ENCODE measurements around the gene LARP7.

Gene LARP7

DNA sequence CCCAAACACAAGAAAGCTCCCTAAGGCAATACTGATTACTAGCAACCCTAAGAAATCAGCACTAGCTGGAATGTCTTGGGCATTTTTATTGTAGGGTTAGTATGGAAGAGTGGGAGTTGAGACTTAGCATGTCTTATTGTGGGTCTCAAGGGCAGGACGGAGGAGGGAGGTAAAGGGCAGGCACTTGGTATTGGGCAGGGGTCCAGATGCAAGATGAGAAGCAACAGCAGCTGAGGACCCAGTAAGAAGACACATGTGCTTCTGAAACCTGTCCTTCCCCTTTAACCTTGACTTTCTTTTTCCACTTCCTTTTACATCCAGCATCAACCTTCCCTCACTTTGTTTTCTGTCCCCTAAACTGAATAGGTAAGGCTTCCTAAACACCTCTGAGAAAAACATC is 37.4 kb downstream of the LARP7 start:
- no peak overlapping the region for H3K4me3 ChIP-seq (ENCODE audit: low read depth, low read length)
- DNase-seq (ENCODE audit: low read depth): no peak
- TF ChIP-seq, protein P1, sequence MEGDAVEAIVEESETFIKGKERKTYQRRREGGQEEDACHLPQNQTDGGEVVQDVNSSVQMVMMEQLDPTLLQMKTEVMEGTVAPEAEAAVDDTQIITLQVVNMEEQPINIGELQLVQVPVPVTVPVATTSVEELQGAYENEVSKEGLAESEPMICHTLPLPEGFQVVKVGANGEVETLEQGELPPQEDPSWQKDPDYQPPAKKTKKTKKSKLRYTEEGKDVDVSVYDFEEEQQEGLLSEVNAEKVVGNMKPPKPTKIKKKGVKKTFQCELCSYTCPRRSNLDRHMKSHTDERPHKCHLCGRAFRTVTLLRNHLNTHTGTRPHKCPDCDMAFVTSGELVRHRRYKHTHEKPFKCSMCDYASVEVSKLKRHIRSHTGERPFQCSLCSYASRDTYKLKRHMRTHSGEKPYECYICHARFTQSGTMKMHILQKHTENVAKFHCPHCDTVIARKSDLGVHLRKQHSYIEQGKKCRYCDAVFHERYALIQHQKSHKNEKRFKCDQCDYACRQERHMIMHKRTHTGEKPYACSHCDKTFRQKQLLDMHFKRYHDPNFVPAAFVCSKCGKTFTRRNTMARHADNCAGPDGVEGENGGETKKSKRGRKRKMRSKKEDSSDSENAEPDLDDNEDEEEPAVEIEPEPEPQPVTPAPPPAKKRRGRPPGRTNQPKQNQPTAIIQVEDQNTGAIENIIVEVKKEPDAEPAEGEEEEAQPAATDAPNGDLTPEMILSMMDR (conservative IDR thresholded peaks at IDR 0.05; ENCODE audit: low read depth, low read length): no peak

DNA sequence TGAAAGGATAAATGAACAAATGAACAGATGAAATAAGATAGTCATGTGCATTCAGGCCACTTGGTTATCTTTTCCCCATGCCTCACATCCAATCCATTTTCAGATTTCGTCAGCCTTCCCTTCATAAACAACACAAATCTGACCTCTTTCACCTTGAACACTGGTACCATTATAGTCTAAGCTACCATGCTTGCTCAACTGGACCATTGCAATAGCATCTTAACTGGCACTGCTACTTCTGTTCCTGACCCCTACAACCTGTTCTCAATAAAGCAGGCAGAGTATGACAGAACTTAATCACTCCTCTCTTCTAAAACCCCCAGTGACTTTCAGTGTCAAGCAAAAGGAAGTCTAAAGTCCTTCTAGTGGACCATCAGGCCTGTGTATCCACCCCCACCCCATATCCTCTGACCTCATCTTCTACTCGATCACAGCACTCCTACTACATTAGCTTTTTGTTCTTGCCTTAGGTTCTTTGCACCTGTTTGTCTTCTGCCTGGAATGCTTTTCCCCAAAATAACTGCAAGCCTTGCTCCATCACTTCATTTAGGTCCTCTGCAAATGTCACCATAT is 40.7 kb downstream of the LARP7 start:
- DNase-seq (ENCODE audit: low read depth): no peak
- TF ChIP-seq, protein P1 (conservative IDR thresholded peaks at IDR 0.05; ENCODE audit: low read depth, low read length): no peak
- H3K4me3 ChIP-seq (ENCODE audit: low read depth, low read length): no peak overlapping the region

GRCh38 chr4:112680996-112681395 is 44.1 kb downstream of the LARP7 start:
- no peak for DNase-seq (ENCODE audit: low read depth)
- H3K4me3 ChIP-seq (ENCODE audit: low read depth, low read length): no peak overlapping the region
- TF ChIP-seq, protein P1 (conservative IDR thresholded peaks at IDR 0.05; ENCODE audit: low read depth, low read length): no peak

DNA sequence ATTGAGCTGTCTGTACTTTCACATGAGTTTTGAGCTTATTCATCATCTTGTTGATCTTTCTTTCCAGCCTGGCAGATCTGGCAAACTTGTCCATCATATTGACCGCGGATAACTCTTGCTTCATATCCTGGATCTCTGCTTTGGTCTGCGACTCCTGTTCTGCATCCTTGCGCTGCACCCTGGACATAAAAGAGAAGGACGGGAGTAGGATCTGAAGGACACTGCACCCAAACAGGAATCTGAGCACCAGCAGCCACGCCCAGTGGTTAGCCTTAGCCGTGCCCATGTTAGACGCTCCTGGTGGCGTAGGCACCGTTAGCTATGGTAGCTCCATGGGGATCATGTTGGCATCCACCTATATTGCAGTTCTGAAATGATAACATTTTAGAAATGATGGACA is 56.6 kb downstream of the LARP7 start:
- no peak for DNase-seq (ENCODE audit: low read depth)
- TF ChIP-seq, protein P1 (conservative IDR thresholded peaks at IDR 0.05; ENCODE audit: low read depth, low read length): no peak
- H3K4me3 ChIP-seq (ENCODE audit: low read depth, low read length): no peak overlapping the region

DNA sequence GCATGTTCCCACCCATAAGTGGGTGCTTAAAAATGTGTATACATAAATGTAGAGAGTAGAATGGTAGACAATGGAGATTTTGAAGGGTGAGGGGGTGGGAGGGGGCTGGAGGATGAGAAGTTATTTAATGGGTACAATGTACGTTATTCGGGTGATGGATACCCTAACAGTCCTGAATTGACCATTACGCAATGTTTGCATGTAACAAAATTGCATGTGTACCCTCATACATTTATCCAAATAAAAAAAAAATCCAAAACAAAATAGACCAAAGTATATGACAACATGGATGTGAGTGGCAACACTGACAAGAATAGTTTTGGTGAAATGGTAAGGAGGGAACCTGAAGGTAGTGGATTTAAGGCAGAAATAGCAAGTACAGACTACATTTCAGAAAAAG is 63.7 kb downstream of the LARP7 start:
- DNase-seq (ENCODE audit: low read depth): no peak
- TF ChIP-seq, protein P1 (conservative IDR thresholded peaks at IDR 0.05; ENCODE audit: low read depth, low read length): no peak
- H3K4me3 ChIP-seq (ENCODE audit: low read depth, low read length): no peak overlapping the region

GRCh38 chr4:112702892-112703291 is 65.9 kb downstream of the LARP7 start:
- DNase-seq (ENCODE audit: low read depth): no peak
- no peak overlapping the region for H3K4me3 ChIP-seq (ENCODE audit: low read depth, low read length)
- TF ChIP-seq, protein P1 (conservative IDR thresholded peaks at IDR 0.05; ENCODE audit: low read depth, low read length): no peak

GRCh38 chr4:112704322-112704721 is 67.4 kb downstream of the LARP7 start:
- DNase-seq (ENCODE audit: low read depth): no peak
- TF ChIP-seq, protein P1 (conservative IDR thresholded peaks at IDR 0.05; ENCODE audit: low read depth, low read length): no peak
- H3K4me3 ChIP-seq (ENCODE audit: low read depth, low read length): no peak overlapping the region
